SK-N-DZ (cell line): ENCODE measurements around the gene ACTR1B.
"Not testable (repeated sequence)": the region's sequence is repeated elsewhere in the genome, so short reads cannot be mapped to it uniquely, and the experiment has no call there.

Source experiments
- DNase-seq: peaks from one replicate; pipeline ENCODE4 v3.0.0-alpha.2; 2015; ENCODE audit warnings: low spot score
- small RNA-seq, 2 experiments: library from RNA; depleted of rRNA; stranded (forward); fragments of <200 nt; gene quantifications; one replicate each; pipeline ENCODE3, GENCODE V24; 2014

Gene ACTR1B

GRCh38 chr2:97618939-97619827 lies 44.7 kb downstream of the ACTR1B start:
- not testable (repeated sequence) for DNase-seq

DNA sequence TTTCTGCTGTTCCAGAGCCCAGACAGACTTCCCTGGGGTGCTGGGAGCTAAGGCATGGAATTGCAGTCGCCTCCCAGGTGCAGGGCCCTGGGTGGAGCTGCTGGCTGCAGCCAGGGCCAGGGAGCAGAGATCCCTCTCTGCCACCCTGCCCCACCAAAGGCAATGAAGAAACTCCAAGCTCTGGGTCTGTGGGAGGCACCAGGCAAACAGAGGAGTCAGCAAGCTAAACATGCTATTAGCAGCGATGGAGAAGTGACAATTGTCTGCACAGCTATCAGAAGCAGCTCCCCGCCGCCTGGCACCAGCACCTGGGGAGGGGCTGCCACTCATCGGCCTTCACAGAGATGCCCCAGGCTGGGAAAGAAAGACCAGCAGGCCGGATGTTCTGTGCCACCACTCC lies 45.9 kb downstream of the ACTR1B start:
- DNase-seq: no peak

DNA sequence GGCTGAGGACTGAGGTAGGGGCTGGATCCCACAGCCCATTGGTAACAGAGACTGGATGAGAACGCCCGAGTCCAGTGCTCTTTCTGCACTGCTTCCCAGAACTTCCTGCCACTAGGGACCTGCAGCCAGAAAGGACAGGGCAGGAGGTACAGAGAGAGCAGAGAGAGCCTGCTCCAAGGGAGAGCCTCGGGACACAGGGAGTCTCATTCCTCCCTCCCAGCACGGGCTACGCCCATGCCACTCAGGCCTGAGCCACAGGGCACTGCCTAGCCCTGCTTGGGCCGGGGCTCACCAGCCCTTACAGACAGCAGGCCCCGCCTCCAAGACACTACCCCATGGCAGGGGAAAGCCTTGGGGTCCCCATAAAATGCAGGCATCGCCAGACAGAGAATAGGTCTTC lies 48.1 kb downstream of the ACTR1B start:
- DNase-seq: not testable (repeated sequence)

- not testable (repeated sequence) for DNase-seq
These were observed 51.9 kb downstream of the ACTR1B start for GRCh38 chr2:97611895-97612294.

DNA sequence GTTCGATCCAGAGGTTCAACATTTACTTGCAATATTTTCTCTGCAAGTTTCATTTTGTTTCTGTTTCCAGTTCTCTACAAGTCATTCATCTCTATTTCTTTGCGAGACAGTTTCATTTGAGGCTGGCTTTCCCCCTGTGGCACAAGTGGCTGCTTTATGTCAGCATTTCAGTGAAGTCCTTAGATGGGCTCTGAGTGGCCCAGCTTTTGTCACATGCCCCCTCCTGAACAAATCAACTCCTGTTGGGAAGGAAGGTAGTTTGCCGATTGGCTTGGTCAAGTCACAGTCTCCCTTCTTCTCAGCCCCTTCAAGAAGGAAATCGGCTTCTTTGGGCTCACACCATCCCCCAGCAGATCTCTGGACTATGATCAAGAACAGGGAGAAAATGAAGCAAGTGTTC lies 55.1 kb downstream of the ACTR1B start:
- DNase-seq: not testable (repeated sequence)

Small RNA genes lying within 50 kb of the gene (small RNA-seq; reads per million reads assigned to genes)
- 0.42 to 0.53 reads per million in 2 experiments for gene RNU4-8P
